Astrocyte (in vitro differentiated cells and primary cell): ENCODE results near the gene LPGAT1. TPM values are rescaled to one million over a fixed set of nuclear protein-coding genes. Genes with fewer than 3 reads are reported as not detected.

Experiments
- DNase-seq: peaks from one replicate; pipeline ENCODE4 v3.0.0-alpha.2; 2010; ENCODE audit warnings: low read depth
- FAIRE-seq: peaks from 2 replicates; lab custom pipeline; 2011; peaks lifted over from hg19 to GRCh38; lab: Jason Lieb, UNC
- H2AFZ ChIP-seq: 2 replicates; pipeline ENCODE4 v1.6.0; 2012; ENCODE audit warnings: low read depth, low read length, inconsistent platforms
- H3K27ac ChIP-seq: 2 replicates; pipeline ENCODE4 v1.5.1; 2011; ENCODE audit warnings: low read depth, low read length, inconsistent platforms
- H3K27me3 ChIP-seq: 2 replicates; pipeline ENCODE4 v1.6.0; 2011; ENCODE audit warnings: low read length, inconsistent platforms; ENCODE audit not compliant: insufficient read depth
- H3K36me3 ChIP-seq: 2 replicates; pipeline ENCODE4 v1.5.1; 2011; ENCODE audit warnings: low read length, inconsistent platforms; ENCODE audit not compliant: insufficient read depth
- H3K4me1 ChIP-seq: 2 replicates; pipeline ENCODE4 v1.5.1; 2011; ENCODE audit warnings: low read length, inconsistent platforms; ENCODE audit not compliant: insufficient read depth
- H3K4me2 ChIP-seq: 2 replicates; pipeline ENCODE4 v1.6.0; 2012; ENCODE audit warnings: low read length, inconsistent platforms
- H3K4me3 ChIP-seq: 2 replicates; pipeline ENCODE4 v1.5.1; 2011; ENCODE audit warnings: low read depth, mild to moderate bottlenecking, low read length, inconsistent platforms; ENCODE audit not compliant: insufficient read depth
- H3K79me2 ChIP-seq: 2 replicates; pipeline ENCODE4 v1.6.0; 2012; ENCODE audit warnings: mild to moderate bottlenecking, low read length, inconsistent platforms; ENCODE audit not compliant: insufficient read depth
- H3K9ac ChIP-seq: 2 replicates; pipeline ENCODE4 v1.6.0; 2012; ENCODE audit warnings: mild to moderate bottlenecking, low read length, inconsistent platforms
- H3K9me3 ChIP-seq: 2 replicates; pipeline ENCODE4 v1.5.1; 2012; ENCODE audit warnings: low read depth, mild to moderate bottlenecking, low read length, inconsistent platforms; ENCODE audit not compliant: insufficient read depth
- H4K20me1 ChIP-seq: 2 replicates; pipeline ENCODE4 v1.6.0; 2012; ENCODE audit warnings: low read length, inconsistent platforms; ENCODE audit not compliant: insufficient read depth
- H3K27ac Mint-ChIP-seq: one replicate; pipeline ENCODE4 v1.8.0; 2021; ENCODE audit warnings: mild to moderate bottlenecking, mixed read lengths; ENCODE audit not compliant: unreplicated experiment
- H3K27me3 Mint-ChIP-seq: one replicate; pipeline ENCODE4 v1.8.0; 2021; ENCODE audit warnings: low read depth, mixed read lengths; ENCODE audit not compliant: unreplicated experiment
- H3K36me3 Mint-ChIP-seq: one replicate; pipeline ENCODE4 v1.8.0; 2021; ENCODE audit warnings: low read depth, mixed read lengths; ENCODE audit not compliant: unreplicated experiment
- H3K4me1 Mint-ChIP-seq: one replicate; pipeline ENCODE4 v1.8.0; 2021; ENCODE audit warnings: low read depth, mixed read lengths; ENCODE audit not compliant: unreplicated experiment
- H3K4me3 Mint-ChIP-seq: one replicate; pipeline ENCODE4 v1.8.0; 2021; ENCODE audit warnings: mild to moderate bottlenecking, moderate library complexity, mixed read lengths; ENCODE audit not compliant: unreplicated experiment
- H3K9me3 Mint-ChIP-seq: one replicate; pipeline ENCODE4 v1.8.0; 2021; ENCODE audit warnings: mild to moderate bottlenecking, mixed read lengths; ENCODE audit not compliant: unreplicated experiment
- EZH2 ChIP-seq: IDR thresholded peaks from 2 replicates; pipeline ENCODE4 v1.6.1; 2012; ENCODE audit warnings: mild to moderate bottlenecking, low read length, inconsistent platforms; ENCODE audit not compliant: insufficient read depth
- total RNA-seq: library from RNA; stranded (reverse); gene quantifications from 2 replicates; pipeline ENCODE4 v1.2.1, GENCODE V29; 2021
- TF ChIP-seq, protein P1 (sequence below): IDR thresholded peaks from 2 replicates; pipeline ENCODE4 v1.5.1; 2011; ENCODE audit warnings: low read depth, mild to moderate bottlenecking, inconsistent platforms, low read length, moderate library complexity; ENCODE audit not compliant: insufficient read depth

Gene LPGAT1
- total RNA-seq, 1 donor from 2014 or later = 36.7 TPM

- Histone ChIP-seq H3K27ac (no peak overlapping the region), H3K79me2 (no peaks in the 10 kb centered on the region), H3K4me1 (peaks cover 15% of the 10 kb centered on the region), H3K36me3 (no peaks in the 10 kb centered on the region), H2AFZ (no peak overlapping the region), H3K9me3 (no peaks in the 10 kb centered on the region), H3K4me2 (no peak overlapping the region), H3K4me3 (no peak overlapping the region), H4K20me1 (no peaks in the 10 kb centered on the region), H3K9ac (no peak overlapping the region), H3K27me3 (no peaks in the 10 kb centered on the region)
- Mint-ChIP-seq H3K27ac (no peak overlapping the region), H3K9me3 (peaks cover 6% of the 10 kb centered on the region), H3K27me3 (peaks cover 16% of the 10 kb centered on the region), H3K4me3 (no peak overlapping the region), H3K36me3 (no peaks in the 10 kb centered on the region), H3K4me1 (peaks cover 16% of the 10 kb centered on the region)
- no peak for DNase-seq
- no peak for FAIRE-seq
- TF ChIP-seq, protein P1, sequence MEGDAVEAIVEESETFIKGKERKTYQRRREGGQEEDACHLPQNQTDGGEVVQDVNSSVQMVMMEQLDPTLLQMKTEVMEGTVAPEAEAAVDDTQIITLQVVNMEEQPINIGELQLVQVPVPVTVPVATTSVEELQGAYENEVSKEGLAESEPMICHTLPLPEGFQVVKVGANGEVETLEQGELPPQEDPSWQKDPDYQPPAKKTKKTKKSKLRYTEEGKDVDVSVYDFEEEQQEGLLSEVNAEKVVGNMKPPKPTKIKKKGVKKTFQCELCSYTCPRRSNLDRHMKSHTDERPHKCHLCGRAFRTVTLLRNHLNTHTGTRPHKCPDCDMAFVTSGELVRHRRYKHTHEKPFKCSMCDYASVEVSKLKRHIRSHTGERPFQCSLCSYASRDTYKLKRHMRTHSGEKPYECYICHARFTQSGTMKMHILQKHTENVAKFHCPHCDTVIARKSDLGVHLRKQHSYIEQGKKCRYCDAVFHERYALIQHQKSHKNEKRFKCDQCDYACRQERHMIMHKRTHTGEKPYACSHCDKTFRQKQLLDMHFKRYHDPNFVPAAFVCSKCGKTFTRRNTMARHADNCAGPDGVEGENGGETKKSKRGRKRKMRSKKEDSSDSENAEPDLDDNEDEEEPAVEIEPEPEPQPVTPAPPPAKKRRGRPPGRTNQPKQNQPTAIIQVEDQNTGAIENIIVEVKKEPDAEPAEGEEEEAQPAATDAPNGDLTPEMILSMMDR = no peak
- no peak for TF ChIP-seq EZH2
Measured at GRCh38 chr1:211731456-211732292, 98.9 kb downstream of the LPGAT1 start.

DNA sequence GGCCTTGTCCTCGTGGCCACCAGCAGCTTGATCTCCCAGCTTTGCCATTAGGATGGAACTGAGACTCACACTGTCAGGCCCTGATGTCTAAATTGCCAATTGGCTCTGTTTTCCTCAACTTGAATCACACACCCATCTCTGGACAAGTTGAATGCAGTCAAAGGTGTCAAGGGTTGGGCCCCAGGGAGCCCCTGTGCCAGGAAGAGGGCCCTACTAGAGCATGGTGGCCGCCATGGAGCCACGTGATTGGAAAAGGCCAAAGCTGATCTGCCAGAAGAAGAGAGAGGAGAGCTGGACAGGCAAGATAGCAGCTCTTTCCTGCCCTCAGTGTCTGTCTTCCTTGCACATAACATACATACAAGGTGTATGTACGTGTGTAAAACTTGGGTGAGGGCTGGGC is 100.2 kb downstream of the LPGAT1 start:
- no peak overlapping the region for H3K27ac ChIP-seq
- no peaks in the 10 kb centered on the region for H3K9me3 ChIP-seq
- no peaks in the 10 kb centered on the region for H4K20me1 ChIP-seq
- H3K9ac ChIP-seq = no peak overlapping the region
- H3K36me3 ChIP-seq = no peaks in the 10 kb centered on the region
- H3K79me2 ChIP-seq = no peaks in the 10 kb centered on the region
- H3K4me3 ChIP-seq = no peak overlapping the region
- FAIRE-seq (no peak), DNase-seq (no peak)
- H2AFZ ChIP-seq = no peak overlapping the region
- peaks cover 16% of the 10 kb centered on the region for H3K27me3 Mint-ChIP-seq
- H3K4me2 ChIP-seq = no peak overlapping the region
- no peak overlapping the region for H3K4me3 Mint-ChIP-seq
- H3K27ac Mint-ChIP-seq = no peak overlapping the region
- no peaks in the 10 kb centered on the region for H3K36me3 Mint-ChIP-seq
- H3K4me1 Mint-ChIP-seq = peaks cover 6% of the 10 kb centered on the region
- TF ChIP-seq, protein P1 = no peak
- TF ChIP-seq EZH2 = no peak
- peaks cover 6% of the 10 kb centered on the region for H3K9me3 Mint-ChIP-seq
- H3K27me3 ChIP-seq = no peaks in the 10 kb centered on the region
- peaks cover 4% of the 10 kb centered on the region for H3K4me1 ChIP-seq

GRCh38 chr1:211729238-211729637 is 101.3 kb downstream of the LPGAT1 start:
- H3K27ac Mint-ChIP-seq = no peak overlapping the region
- H3K27ac ChIP-seq = no peak overlapping the region
- H3K36me3 ChIP-seq = no peaks in the 10 kb centered on the region
- peaks cover 7% of the 10 kb centered on the region for H3K9me3 Mint-ChIP-seq
- DNase-seq = no peak
- no peak for TF ChIP-seq EZH2
- TF ChIP-seq, protein P1 = no peak
- peaks cover 16% of the 10 kb centered on the region for H3K27me3 Mint-ChIP-seq
- H3K4me2 ChIP-seq = no peak overlapping the region
- no peaks in the 10 kb centered on the region for H4K20me1 ChIP-seq
- FAIRE-seq = no peak
- no peak overlapping the region for H3K4me3 ChIP-seq
- H3K4me1 Mint-ChIP-seq = no peaks in the 10 kb centered on the region
- H3K36me3 Mint-ChIP-seq = no peaks in the 10 kb centered on the region
- H3K9ac ChIP-seq = no peak overlapping the region
- H2AFZ ChIP-seq = no peak overlapping the region
- no peaks in the 10 kb centered on the region for H3K4me1 ChIP-seq
- H3K79me2 ChIP-seq = no peaks in the 10 kb centered on the region
- no peaks in the 10 kb centered on the region for H3K9me3 ChIP-seq
- no peak overlapping the region for H3K4me3 Mint-ChIP-seq
- H3K27me3 ChIP-seq = no peaks in the 10 kb centered on the region
